Thyroid gland (tissue), 4 donors: ENCODE data around the gene FOXA3.

Experiments used
- CTCF ChIP-seq, 6 experiments: fragments of 200-600 bp in 3 of 6; fragments of 450-650 bp in 3 of 6; sonication (generic) in 3 of 6; IDR thresholded peaks; one replicate each; pipeline ENCODE4 v1.5.1; 2016 to 2019; ENCODE audit warnings: antibody characterized with exemption in 6 of 6, mild to moderate bottlenecking in 2 of 6, inconsistent platforms in 1 of 6, moderate library complexity in 1 of 6
- POLR2A ChIP-seq, 2 donors: fragments of 450-650 bp; IDR thresholded peaks; one replicate each; pipeline ENCODE4 v1.6.1; 2017; ENCODE audit warnings: antibody characterized with exemption in 2 of 2, mild to moderate bottlenecking in 2 of 2, moderate library complexity in 1 of 2

DNA sequence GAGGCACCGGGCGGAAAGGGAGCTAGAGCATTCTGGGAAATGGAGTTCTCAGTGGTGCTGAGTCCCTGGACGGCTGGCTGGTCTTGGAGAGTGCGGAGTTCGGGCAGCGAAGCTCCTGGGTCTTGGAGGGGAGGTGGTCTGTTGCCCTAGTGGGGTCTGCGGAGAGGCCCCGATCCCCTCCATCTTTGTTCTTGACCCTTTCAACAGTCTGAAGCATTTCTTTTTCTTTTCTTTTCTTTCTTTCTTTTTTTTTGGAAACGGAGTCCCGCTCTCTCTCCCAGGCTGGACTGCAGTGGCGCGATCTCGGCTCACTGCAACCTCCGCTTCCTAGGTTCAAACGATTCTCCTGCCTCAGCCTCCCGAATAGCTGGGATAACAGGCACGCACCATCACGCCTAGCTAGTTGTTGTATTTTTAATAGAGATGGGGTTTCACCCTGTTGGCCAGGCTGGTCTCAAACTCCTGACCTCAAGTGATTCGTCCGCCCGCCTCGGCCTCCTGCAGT is 739 bp upstream of the FOXA3 start:
- TF ChIP-seq CTCF (IDR thresholded peaks at IDR 0.05) (no peak), POLR2A (IDR thresholded peaks at IDR 0.05) (no peak)
